HG03103 (cell line): Measurements from ENCODE around the gene NME4.
A peak's percentile ranks its signal among the peaks of the same experiment; 100 is the strongest.

Experiments
- ATAC-seq: cut with Tn5 transposase; IDR thresholded peaks from one replicate; pipeline ENCODE4 v1.9.1; 2021; ENCODE audit warnings: low read depth; ENCODE audit not compliant: unreplicated experiment

The NME4 gene

GRCh38 chr16:425082-425718, 28.2 kb downstream of the NME4 start, which contains the start of gene RAB11FIP3:
Gene RAB11FIP3 (plus strand): TSS chr16:425649. CDS start chr16:426007, 358 bp downstream.
- ATAC-seq, result peak; percentile 83

- no peak for ATAC-seq
These were observed 28.7 kb downstream of the NME4 start for GRCh38 chr16:425740-426114.

GRCh38 chr16:426115-426905, 29.3 kb downstream of the NME4 start:
- no peak for ATAC-seq

- ATAC-seq, result no peak
These were observed 29.9 kb downstream of the NME4 start for GRCh38 chr16:426906-427249.

- no peak for ATAC-seq
These were observed 30.3 kb downstream of the NME4 start for GRCh38 chr16:427250-427649.

GRCh38 chr16:430904-431303, 33.9 kb downstream of the NME4 start:
- no peak for ATAC-seq

GRCh38 chr16:440627-441026, 43.6 kb downstream of the NME4 start:
- no peak for ATAC-seq

- no peak for ATAC-seq
These were observed 44.4 kb downstream of the NME4 start for GRCh38 chr16:441447-441846.

GRCh38 chr16:442976-443375, 46.0 kb downstream of the NME4 start:
- ATAC-seq, result no peak

- no peak for ATAC-seq
These were observed 47.0 kb downstream of the NME4 start for GRCh38 chr16:444027-444426.

GRCh38 chr16:445566-445965, 48.6 kb downstream of the NME4 start:
- no peak for ATAC-seq
